HG02870 (cell line): ENCODE data around the gene CYP27B1.
A peak's percentile ranks its signal among the peaks of the same experiment; 100 is the strongest.
"Not testable (repeated sequence)": the region's sequence is repeated elsewhere in the genome, so short reads cannot be mapped to it uniquely, and the experiment has no call there.

Experiments used
- ATAC-seq: cut with Tn5 transposase; IDR thresholded peaks from one replicate; pipeline ENCODE4 v1.9.1; 2021; ENCODE audit warnings: mild to moderate bottlenecking, moderate library complexity; ENCODE audit not compliant: unreplicated experiment

The CYP27B1 gene

GRCh38 chr12:57724936-57725740 lies 41.7 kb downstream of the CYP27B1 start:
- ATAC-seq, result no peak

DNA sequence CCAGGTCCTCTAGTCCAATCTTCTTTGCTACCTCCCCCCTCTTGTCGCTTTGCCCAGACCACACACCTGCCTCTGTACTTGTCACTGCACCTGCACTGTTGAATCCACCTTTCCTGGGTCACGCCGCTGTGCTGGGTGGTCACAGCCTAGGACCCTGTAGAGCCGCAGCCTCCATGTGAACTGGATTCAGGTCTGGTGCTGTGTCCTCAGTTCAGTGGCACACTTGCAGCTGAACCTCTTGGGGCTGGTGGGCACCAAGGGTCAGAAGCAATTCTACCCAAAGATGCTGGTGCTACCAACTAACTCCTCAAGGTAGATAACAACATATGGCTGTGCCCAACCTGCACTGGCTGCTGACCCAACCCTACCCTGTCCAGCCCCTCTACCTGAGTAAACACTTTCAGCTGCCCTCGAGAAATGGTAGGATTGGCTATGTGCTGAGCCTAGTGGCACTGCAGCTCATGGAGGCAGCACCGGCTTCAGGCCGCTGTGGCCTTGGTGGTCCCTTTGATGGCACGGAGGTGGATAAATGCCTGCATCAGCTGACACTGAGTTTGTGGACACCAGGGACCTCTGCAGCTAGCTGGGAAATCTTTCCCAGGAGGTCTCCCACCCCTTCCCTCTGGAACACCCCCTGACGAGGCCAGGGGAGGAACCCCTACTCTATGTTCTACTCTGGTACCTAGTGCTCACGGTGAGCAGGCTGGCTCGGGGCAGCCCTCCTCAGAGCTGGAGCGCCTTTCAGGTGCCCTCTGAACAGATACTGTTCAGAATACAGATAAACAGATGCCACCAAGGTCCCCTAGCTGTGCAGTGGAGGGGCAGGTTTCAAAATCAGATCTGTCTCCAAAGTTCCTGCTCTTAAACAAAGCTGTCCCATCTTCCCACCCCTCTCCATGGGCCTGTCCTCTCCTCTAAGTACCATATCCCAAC lies 42.6 kb downstream of the CYP27B1 start:
- ATAC-seq, result no peak

DNA sequence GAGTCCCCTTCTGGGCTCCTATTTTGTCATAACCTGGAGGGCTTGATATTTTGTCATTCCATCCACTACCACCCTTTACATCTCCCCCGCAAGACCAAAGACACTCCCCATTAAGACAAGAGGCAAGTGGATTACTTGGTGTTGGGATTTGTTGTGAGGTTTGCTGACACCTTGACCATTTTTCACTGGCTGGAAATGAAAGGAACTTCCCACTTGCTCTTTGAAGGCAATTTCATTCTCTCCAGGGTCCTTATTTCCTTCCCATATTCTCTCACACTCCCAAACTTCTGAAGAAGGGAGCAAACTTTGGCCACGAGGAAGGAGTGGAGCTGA lies 43.3 kb downstream of the CYP27B1 start:
- no peak for ATAC-seq

- ATAC-seq, result no peak
Observed at GRCh38 chr12:57722716-57723629, 43.9 kb downstream of the CYP27B1 start.

DNA sequence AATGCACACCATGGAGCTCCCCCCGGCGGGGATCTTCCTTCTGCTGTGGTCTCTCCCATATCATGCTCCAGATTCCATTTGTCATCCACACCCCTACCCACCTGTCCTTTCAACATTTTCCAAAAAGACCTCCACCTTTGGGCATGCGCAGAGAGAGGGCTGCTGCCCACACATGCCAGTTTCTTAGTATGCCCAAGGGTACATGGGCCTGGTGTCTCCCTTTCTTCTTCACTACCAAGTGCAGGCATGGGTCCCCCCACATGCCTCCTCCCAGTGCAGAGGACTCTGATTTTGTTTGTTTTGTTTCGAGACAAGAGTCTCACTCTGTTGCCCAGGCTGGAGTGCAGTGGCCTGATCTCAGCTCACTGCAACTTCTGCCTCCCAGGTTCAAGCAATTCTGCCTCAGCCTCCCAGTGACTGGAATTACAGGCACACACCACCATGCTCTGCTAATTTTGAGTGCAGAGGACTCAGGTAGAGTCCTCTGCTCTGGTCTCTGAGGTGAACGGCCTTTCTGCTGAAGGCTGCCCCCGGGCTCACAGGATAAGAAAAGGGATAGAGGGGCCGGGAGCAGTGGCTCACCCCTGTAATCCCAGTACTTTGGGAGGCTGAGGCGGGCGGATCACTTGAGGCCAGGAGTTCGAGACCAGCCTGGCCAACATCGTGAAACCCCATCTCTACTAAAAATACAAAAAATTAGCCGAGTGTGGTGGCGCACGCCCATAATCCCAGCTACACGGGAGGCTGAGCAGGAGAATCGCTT lies 44.9 kb downstream of the CYP27B1 start:
- ATAC-seq, result not testable (repeated sequence)

GRCh38 chr12:57720606-57721595 lies 46.0 kb downstream of the CYP27B1 start:
- no peak for ATAC-seq

DNA sequence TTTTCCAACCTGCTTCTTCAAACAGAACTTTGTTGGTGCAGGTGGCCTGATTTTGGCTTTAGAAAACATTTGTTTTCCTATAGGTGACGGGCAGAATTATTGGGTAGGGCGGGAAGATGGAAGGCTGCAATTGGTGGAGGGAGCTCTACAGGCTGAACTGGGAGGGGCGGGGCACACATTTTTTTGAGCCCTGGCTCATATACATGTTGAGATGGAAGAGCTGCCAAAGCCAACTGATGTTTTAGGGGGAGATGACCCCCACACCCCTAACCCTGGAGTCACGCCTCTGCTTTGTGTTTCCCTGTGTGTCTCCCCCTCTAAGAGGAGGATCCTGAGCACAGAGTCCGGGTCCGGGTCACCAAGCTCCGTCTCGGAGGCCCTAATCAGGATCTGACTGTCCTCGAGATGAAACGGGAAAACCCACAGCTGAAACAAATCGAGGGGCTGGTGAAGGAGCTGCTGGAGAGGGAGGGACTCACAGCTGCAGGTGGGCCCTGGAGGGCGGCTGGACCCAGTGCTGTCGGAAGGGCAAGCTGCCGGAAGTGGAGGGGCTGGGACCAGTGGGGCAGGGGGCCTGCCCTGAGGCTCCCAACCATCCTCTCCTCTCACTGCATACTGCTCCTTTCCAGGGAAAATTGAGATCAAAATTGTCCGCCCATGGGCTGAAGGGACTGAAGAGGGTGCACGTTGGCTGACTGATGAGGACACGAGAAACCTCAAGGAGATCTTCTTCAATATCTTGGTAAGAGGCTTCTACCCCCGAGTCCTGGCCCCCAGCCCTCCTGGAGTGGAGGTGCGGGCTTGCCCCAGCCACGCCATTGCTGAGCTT lies 46.9 kb downstream of the CYP27B1 start:
- no peak for ATAC-seq

DNA sequence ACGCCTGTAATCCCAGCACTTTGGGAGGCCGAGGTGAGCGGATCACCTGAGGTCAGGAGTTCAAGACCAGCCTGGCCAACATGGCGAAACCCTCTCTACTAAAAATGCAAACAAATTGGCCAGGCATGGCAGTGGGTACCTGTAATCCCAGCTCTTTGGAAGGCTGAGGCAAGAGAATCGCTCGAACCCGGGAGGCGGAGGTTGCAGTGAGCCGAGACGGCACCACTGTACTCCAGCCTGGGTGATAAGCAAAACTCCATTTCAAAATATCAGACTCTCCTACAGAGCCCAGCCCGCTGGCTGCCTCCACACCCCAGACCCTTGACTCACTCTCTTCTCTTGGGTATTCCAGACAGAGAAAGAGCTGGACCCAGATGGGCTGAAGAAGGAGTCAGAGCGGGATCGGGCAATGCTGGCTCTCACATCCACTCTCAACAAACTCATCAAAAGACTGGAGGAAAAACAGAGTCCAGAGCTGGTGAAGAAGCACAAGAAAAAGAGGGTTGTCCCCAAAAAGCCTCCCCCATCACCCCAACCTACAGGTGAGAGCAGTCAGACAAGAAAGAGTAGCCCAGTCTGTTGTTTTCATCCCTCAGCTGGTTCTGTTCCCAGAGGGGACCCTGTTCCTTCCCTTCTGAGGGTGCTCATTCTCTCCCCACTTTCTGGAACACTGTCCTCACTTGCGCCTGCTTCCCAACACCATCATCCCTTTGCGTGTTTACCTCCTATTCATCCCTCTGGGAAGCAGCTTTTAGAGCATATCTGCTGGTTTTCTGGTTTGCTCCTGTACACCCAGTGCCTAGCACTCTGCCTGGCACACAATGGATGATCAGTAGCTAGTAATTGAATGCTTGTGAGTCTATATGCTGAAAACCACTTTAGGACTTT lies 48.0 kb downstream of the CYP27B1 start:
- ATAC-seq, result no peak

- ATAC-seq, result no peak
Observed at GRCh38 chr12:57717846-57718640, 48.8 kb downstream of the CYP27B1 start.

DNA sequence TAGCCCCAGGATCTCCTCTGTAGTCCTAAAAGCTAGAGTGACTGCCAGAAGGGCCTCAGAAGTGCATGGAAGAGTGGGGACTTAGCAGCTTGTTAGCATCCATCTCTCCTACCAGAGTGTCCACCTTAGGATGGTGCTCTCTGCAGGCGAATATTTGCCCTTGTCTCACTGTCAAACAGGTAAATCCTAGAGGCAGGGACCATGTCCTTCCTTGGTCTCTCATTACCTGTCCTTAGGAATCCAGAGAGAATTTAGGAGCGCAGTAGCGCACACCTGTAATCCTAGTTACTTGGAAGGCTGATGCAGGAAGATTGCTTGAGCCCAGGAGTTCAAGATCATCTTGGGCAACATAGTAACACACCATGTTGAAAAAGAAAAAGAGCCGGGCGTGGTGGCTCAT lies 49.7 kb downstream of the CYP27B1 start:
- ATAC-seq, result no peak

DNA sequence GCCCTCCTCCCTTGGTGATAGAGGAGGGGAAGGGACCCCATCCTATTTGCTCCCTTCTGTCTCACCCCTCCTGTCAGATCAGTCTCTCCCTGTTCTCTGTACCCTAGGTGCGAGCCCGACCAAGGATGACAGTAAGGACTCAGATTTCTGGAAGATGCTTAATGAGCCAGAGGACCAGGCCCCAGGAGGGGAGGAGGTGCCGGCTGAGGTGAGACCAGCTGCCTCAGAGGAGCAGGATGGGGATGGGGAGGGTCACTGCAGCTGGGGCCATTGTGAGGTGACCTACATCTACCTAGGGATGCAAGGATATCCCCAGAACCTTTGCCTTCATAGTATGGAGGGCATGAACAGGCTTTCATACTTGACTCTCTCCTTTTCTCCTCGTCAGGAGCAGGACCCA lies 50.6 kb downstream of the CYP27B1 start:
- no peak for ATAC-seq

- no peak for ATAC-seq
Observed at GRCh38 chr12:57715786-57716185, 51.1 kb downstream of the CYP27B1 start.

DNA sequence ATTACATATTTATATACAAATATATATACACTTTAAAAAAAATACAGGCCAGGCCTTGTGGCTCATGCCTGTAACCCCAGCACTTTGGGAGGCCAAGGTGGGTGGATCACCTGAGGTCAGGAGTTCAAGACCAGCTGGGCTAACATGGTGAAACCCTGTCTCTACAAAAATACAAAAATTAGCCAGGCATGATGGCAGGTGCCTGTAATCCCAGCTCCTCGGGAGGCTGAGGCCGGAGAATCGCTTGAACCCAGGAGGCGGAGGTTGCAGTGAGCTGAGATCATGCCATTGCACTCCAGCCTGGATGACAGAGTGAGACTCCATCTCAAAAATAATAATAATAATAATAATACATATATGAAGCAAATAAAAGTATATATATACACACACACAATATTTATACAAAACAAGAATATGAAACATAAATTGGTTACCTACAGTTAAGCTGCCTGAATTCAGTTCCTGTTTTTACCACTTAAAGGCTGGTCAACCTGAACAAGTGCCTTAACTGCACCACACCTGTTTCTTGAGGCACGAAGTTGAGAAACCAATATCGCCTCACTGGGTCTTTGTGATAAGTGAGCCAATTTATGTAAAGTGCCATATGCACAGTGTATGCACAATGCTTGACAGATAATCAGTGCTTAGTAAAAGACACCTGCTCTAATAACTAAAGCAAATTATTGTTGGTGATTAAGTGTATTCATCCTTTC lies 51.7 kb downstream of the CYP27B1 start:
- ATAC-seq, result peak; percentile 61

- ATAC-seq, result no peak
Observed at GRCh38 chr12:57713209-57713608, 53.7 kb downstream of the CYP27B1 start.

DNA sequence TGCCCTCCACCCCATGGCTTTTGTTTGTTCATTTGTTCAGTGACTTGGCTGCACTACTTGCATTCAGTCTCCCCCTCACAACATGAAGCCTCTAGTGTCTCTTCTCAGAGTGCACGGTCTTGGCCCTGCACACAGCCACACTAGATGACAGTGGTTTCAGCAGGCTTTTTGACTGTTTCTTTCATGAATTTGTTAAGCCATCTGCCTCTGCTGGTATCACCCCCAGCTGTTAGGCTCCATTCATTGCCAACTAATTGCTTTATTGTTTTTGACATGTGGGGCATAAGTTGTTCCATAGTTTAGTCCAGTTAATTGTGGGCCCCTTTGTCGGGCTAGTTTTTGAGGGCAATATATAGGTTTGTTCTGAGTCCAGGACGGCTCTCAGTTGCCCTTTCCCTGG lies 54.2 kb downstream of the CYP27B1 start:
- ATAC-seq, result no peak
